HG03097 (cell line): ENCODE results near the gene RNF10.
"Not testable (repeated sequence)": the region's sequence is repeated elsewhere in the genome, so short reads cannot be mapped to it uniquely, and the experiment has no call there.

Experiments
- ATAC-seq: cut with Tn5 transposase; IDR thresholded peaks from one replicate; pipeline ENCODE4 v1.9.1; 2021; ENCODE audit not compliant: unreplicated experiment, low FRiP score

RNF10 gene

DNA sequence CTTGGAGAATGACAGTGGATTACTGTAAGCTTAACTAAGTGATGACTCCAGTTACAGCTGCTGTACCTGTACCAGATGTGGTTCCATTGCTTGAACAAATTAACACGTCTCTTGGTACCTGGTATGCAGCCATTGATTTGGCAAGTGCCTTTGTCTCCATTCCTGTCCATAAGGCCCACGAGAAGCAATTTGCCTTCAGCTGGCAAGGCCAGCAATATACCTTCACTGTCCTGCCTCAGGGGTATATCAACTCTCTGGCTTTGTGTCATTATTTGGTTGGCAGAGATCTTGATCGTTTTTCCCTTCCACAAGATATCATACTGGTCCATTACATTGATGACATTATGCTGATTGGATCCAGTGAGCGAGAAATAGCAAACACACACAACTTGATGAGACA, 76.4 kb downstream of the RNF10 start:
- ATAC-seq, result no peak

- not testable (repeated sequence) for ATAC-seq
Measured at GRCh38 chr12:120611534-120611933, 77.4 kb downstream of the RNF10 start.

GRCh38 chr12:120614848-120615247, 80.7 kb downstream of the RNF10 start:
- ATAC-seq, result no peak

- ATAC-seq, result not testable (repeated sequence)
Measured at GRCh38 chr12:120617193-120617592, 83.0 kb downstream of the RNF10 start.

DNA sequence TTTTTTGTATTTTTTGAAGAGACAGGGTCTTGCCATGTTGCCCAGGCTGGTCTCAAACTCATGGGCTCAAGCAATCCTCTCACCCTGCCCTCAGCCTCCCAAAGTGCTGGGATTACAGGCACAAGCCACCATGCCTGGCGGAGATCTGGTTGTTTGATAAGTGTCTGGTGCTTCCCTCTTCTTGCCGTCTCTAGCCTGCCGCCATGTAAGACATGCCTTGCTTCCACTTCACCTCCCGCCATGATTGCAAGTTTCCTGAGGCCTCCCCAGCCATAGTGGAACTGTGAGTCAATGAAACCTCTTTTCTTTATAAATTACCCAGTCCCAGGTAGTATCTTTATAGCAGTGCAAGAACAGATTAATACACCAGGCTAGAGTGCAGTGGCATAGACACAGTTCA, 83.6 kb downstream of the RNF10 start:
- not testable (repeated sequence) for ATAC-seq

GRCh38 chr12:120618954-120619615, 84.9 kb downstream of the RNF10 start:
- no peak for ATAC-seq

- ATAC-seq, result no peak
Measured at GRCh38 chr12:120620624-120621023, 86.5 kb downstream of the RNF10 start.

DNA sequence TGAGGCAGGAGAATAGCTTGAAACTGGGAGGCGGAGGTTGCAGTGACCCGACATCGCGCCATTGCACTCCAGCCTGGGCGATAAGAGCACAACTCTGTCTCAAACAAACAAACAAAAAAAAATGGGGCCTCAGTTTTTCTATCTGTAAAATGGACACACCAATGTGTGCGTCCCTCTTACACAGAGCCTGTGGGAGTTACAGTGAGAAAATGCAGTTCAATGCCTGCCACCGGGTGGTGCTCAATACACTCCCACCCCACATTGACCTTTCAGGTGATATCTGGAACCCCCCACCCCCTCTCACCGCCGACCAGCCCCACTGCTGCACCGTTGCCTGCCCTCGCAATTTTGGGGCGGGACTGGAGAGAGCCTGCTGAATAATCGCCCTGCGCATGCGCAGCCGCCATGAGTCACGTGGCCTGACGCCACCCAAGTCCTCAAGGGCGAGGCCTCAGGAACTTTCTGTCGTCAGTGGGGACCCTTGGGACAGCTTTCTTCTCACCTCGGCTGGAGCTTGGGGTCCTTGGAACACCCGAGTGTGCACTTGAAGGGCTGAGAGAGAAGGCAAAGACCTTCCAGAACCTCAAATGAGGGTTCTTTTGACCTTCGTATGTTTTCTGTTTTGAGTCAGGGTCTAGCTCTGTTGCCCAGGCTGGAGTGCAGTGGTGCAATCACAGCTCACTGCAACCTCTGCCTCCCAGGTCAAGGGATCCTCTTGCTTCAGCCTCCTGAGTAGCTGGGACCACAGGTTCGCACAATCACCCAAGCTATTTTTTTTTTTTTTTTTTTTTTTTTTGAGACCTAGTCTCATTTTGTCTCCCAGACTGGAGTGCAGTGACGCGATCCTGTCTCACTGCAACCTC, 91.6 kb downstream of the RNF10 start:
- no peak for ATAC-seq
